GM12891 (cell line): ENCODE results near the gene GPR37L1.

Experiments used
- POLR2A ChIP-seq: IDR thresholded peaks from 2 replicates; pipeline ENCODE4 v1.6.1; 2011; ENCODE audit warnings: low read depth, low read length, control low read depth
- TAF1 ChIP-seq: IDR thresholded peaks from 2 replicates; pipeline ENCODE4 v1.6.1; 2011; ENCODE audit warnings: low read depth, low read length, control low read depth

DNA sequence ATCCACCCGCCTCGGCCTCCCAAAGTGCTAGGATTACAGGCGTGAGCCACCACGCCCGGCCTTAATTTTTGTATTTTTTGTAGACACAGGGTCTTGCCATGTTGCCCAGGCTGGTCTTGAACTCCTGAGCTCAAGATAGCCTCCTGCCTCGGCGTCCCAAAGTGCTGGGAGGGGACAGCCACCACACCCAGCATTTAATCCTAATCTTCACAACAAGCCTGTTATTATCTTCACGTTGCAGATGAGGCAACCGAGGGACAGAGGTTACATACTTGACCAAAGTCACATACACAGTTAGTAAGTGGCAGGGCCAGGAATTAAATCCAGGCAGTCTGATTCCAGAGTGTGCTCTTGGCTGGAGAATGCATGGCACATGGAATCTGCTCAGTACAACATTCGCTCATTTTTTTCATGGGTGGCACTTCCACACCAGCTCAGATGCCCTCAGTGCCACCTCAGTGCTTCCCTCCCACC is 4.8 kb upstream of the GPR37L1 start:
- TF ChIP-seq TAF1 (no peak), POLR2A (no peak)
